Hepatic stellate cell (primary cell): ENCODE data around the gene GDPD5.

Experiments
- DNase-seq: peaks from one replicate; pipeline ENCODE4 v3.0.0; 2011; ENCODE audit warnings: low spot score

The GDPD5 gene

DNA sequence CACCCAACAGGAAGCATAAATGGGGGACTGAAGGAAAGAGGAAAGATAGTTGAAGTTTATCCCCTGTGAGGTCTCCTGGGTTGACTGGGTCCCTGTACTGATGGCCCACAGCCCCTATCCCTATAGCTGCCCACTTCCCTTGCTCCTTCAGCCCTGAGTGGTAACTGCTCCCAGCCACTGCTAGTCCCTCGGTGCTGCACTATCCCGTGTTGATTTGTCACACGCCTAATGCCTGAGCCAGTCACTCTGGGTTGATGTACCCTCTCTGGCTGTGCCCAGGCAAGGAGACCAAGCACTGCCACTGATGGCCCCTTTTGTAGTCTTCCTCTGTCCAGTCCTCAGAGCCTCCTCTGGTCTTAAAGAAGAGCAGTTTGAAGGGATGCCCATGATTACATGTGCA lies 9.6 kb downstream of the GDPD5 start:
- no peak for DNase-seq

DNA sequence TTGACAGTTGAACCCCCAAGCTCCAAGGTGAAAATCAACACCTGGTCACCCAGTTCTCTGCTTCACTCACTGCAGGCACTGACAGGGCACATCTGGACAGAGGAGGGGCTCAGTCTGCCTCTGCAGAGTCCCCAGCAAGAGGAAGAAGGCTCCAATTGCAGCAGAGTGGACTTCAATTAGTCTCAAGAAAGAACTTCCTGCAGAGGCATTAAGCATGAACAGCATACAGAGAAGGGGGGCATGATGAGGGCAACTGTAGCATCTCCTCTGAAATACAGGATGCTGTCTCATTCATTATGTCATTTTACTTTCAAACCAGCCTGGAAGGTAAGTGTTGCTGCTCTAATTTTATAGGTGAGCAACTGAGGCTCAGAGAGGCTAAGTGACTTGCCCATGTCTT lies 11.1 kb downstream of the GDPD5 start:
- no peak for DNase-seq

DNA sequence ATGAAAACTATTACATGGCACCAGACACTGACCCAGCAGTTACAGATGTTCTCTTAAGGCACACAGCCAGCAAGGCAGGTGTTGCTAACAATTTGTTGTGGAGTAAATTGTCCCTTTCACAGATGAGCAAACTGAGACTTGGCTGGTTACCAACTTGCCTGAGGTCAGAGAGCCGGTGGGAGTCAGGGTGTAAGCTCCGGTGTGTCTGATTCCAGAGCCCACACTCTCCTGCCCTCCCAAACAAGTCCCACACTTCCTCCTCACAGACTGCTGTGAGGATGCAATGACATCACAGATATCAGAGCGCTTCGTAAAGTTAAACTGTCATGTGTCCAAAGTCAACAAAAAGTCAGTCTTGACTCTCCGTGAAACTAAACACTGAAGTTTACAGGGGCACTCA lies 12.5 kb downstream of the GDPD5 start:
- DNase-seq, result peak; percentile 73

DNA sequence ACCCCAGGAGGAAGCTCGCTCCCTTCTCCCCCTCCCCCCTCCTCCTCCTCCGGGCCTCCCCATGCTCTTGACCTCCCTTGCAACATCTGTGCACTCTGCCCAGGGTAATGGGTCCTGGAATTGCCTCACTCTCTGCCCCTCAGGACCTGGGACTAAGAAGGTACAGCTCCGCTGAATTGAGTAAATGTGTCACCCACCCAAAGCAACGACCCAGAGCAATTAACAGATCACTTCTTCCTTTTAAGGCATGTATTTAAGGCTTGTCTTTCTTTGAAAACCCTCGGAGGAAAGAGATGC lies 15.1 kb downstream of the GDPD5 start:
- DNase-seq, result no peak

DNA sequence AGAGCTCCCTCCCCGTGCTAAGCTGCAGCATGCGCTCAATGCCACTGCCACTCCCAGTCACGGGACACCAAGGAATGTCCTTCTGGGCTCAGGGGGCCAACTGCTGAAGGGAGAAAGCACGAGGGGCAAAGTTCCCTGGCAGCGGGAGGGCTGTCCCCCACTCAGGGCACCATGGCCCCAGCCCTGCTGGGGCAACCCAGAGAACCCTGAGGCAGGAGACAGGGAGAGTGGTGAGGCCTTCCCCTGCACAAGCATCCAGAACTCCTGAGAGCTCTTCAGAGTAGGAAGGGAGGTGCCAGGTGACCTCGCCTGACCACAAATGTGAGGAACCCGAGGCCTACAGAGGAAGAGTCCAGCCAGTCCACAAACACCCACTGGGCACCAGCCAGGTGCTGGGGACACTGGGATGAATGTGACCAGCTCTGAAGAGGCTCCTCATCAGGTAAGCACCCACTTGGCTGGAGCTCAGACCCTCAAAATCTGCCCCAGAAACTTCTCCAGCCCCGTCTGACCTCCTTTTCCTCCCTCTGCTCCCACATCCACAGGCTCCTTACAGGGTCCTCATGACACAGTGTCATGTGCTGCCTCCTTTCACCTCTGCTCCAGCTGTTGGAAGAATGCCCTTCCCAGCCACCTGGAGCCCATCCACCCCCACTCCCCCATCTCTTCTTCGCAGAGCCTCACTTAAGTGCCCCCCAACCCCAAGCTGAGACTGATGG lies 15.6 kb downstream of the GDPD5 start:
- DNase-seq, result no peak

DNA sequence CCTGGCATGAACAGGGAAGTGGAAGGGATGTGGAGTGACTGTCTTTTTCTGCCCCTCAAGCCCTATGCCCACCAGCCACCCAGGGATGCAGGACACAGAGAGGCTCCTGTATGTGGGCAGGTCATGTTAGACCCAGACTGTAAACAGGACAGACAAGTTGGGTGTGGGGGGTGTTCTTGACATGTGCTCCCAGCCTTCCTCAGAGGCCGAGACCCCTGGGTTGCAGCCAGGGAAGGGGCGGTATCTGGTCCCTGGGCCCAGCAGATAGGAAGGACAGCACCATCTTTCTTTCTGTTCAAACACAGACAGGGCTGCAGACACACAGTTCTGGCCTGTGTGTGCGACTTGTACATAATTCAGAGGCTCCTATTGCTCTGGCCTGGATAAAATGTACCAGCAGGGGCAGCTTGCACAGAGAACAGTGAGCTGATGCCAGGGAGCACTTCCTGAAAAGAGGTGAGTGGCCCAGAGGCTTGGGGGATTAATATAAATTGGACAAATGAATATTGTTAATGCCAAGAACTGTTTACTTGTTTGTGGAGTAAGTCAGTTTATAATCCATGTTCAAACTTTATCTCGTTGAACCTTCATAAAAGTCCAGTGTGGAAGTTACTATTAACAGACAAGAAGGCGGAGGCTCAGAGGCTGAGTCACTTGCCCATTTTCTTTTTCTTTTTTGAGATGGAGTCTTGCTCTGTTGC lies 16.6 kb downstream of the GDPD5 start:
- DNase-seq, result no peak

DNA sequence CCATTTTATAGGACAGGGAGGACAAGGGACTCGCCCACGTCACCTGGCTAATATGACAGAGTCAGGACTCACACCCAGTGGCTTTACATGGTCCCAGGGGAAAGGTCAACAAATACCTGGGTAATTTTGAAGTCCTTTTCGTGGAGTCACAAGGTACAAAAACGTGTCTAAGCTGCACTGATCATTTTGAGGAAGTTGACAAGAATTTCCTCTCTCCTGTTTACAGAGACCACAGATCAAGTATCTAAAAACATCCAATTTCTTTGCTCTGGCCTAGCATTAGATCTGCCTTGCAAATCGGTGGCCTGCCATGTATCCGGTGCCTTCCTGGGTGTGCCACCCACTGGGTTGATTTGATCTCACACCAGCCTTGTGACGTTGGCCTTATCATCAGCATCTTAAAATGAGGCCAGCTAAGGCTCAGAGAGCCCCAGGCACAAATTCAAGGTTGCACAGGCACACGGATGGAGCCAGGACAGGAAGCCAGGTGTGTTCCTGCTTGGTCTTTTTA lies 17.6 kb downstream of the GDPD5 start:
- no peak for DNase-seq

DNA sequence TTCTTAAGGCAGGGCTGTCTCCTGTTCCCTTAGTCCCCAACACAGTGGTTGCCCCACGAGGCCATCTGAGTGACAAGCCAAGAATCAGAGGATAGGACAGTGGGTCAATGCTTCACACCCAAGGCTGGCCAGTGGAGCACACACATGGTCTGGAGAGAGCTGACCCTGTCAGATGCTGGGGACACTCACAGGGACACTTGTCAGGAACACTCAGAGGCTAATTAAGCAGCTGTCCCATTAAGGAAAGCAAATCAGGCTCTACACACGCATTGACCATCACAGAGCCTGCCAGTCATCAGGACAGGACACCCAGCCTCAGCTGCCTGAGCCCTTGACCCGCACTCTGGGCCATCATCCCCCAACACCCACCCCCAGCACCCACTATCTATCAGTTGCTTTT lies 18.2 kb downstream of the GDPD5 start:
- DNase-seq, result no peak

DNA sequence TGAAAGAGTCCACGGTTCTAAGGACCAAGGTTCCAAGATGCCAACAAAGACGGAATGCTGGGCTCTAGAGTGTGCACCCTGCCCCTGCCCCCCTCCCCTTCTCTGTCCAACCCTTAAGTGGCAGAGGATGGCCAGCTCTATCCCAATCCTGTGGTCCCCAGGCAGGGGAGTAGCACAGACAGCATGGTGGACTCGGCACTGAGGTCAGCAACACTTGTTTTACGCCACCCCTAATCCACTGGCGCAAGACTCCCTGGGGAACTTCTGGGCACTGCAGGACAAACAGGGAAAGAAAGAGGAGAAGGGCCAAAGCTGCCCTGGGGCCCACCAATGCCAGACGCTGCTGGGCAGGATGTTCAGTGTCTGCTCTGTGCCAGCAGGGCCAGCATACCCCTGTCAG lies 18.9 kb downstream of the GDPD5 start:
- DNase-seq, result no peak

DNA sequence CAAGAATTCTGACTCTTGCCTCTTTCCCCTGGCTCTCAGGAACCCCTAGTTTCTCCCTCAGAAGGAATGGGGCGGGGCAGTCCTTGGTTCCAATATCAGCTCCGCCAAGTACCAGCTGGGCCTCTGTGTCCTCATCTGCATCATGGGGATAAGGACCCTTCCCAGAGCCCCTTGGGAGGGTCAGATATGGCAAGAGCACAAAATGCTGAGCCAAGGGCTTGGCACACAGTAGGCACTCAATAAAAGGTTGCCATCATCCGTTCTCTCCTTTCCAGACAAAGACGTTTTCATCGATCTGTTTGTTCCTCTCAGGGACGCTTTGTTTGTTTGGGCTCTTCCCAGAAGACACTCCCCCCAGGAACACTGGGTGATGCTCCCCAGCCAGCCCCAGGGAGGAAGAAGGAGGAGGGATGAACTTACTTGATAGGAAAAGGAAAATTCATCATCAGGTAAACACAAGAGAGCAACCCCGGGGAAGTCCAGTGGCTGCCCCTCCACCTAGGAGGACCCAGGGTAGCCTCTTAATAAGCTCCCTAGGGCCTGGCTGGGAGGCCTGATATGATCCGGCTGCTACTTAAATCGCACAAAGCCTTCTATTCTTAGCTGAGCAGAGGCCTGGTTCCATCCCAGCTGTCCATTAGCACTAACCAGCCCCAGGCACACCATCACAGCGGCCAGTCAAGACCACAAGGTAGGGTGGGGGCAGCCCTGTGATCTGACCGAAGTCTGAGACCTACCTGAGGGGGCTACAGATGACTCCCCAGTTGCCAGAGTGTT lies 19.6 kb downstream of the GDPD5 start:
- no peak for DNase-seq

DNA sequence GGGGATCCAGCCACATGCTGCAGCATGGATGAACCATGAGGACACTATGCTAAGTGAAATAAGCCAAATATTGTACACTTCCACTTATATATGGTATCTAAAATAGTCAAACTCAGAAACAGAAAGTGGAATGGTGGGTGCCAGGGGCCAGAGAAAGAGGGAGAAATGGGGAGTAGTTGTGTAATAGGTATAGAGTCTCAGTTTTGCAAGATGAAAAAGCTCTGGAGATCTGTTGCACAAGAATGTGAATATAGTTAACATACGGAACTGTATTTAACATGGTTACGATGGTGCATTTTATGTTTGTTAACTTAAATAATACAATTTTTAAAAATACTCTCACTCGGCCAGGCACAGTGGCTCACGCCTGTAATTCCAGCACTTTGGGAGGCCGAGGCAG lies 21.2 kb downstream of the GDPD5 start:
- DNase-seq, result no peak

DNA sequence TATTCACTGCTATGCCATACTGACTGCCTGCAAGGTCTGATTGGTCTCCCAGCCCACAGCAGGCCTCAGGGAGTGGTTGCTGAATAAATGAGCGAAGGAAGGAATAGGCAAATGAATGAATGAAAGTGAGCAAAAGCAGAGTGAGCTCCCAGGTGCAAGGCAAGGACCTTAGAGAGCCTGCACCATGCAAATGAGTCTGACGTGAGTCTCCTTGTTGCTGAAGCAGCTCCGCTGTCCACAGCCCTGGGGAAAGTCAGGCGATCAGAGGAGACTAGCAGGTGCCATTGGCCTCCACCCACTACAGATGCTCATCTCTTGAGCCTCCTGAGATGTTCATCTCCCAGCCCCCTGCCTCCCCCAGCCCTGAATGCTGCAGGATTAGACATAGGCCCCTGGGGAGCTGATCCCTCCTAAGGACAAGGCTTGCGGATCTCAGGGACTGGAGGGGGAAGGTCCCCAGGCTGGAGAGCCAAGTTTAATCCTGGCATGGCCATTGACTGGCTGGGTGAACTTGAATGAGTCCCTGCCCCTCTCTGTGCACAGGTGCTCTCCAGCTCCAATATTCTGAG lies 22.1 kb downstream of the GDPD5 start:
- DNase-seq, result no peak

DNA sequence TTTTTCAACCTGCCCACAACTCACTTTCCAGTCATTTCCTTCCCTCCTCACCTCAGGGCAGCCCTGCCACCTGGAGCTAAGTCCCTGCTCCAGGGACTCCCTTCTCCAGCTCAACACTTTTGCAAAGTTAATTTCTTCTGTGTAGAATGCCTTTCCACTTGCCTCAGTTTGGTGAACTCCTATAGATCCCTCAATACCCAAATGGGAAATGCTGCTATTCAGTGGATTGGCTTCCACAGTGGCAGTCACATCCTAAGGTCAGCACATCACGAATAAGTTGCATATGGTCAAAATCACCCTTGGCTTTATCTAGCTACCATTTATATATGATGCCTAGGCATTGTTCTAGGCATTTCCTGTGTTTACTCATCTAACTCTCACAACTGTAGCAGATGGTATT lies 23.6 kb downstream of the GDPD5 start:
- no peak for DNase-seq

DNA sequence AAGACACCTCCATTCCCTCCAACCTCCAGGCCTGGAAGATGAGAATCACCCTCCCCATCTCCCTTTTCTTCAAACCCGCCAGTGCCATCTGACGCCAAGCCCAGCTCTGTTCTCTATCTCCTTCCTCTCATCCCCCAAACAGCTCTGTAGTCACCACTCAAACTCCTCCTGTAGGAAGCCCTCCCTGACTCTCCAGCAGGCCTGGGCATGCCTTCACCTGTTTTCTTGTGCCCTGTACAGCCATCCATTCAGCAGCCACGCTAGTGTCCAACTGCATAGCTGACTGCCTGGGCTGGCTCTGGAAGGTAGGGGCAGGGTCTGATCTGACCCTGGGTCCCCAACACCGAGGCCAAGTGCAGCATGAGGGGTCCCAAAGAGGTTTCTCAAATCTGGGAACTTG lies 25.0 kb downstream of the GDPD5 start:
- no peak for DNase-seq

DNA sequence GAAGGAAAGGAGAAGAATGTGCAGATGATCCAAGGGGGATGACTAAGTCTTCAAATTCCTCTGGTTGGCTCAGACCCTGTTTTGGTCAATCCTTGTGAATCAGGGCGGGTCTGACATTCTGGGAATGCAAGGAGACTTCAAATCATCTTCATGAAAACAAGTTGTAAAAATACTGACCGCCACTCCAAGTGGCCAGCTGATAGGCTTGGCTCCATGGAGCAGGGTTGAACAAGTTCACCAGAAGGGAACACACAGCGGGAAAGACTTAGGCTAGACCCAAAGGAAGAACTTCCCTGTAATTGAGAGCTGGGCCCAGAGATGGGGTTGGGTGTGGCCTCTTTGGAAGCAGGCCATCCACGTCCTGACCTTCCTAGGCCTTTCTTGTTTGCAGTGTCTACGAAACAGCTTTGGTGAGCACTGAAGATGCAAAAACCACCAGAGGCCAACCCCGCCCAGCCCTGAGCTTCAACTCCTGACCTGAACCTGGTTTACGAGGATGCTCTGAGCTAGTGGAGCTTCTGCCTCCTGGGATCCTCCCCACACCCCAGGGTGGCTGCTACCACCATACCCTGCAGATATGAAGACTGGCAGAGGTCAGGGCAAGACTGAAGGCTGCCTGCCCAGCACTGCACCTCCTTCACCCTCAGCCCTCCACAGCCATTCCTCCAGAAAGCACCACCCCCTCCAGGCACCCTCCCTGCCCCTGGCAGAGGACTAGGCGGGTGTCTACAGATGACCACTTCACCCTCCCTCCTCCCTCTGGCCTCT lies 26.1 kb downstream of the GDPD5 start:
- DNase-seq, result peak; percentile 99

DNA sequence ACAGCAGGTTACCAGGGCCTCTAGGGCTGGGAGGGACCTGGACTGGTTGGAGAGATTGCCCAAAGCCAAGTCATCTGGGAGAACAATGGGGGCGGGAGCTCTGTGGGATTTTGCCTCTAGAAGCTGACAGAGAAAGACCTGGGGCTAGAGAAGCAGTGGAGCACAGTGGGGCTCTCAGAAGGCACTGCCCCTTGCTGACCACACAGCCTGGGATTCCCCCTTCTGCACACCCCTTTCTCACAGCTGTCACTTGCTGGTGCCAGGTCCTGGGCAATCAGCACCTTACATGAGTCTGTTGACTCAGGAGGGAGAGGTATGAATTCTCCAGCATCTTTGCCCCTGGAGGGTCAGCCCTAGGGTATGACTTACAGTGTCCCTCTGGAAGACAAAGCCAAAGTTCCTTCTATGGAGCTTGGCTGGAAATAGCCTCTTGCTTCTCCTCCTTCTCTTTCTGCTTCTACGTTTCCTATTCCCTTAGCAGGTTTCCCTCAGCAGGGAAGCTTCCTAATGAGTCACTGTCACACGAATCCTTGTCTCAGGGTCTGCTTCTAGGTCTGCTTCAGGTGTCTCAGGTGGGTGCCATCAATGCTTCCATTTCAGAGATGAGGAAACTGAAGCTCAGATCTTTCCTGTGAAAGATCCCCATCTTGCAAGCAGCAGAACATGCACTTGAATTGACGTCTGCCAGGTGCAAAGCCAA lies 27.0 kb downstream of the GDPD5 start:
- no peak for DNase-seq

DNA sequence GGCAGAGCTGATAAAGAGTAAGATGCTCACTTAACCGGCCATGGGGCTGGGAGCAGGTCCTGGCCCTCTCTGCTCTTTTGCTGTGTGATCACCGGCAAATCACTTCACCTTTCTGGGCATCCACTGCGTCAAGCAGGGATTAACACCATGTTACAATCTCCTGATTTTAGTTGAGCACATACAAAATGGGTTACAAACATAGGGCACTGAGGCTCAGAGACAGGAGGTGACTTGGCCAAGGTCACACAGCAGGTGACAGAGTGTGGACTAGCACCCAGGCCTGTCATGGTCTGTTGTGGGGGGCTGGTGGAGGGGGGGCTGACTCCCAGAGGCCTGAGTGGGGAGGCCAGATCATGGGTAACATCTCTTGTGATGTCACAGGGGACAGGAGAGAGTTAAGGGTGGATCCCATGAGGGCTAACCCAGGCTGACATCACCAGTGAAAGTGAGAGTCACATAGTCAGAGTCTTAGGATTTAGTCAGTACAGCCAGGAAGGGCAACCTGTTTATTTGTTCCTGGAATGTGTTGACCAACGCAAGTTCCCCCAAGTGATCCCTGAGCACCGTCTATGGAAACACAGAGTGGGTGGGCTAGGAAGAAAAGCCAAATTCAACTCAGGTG lies 27.8 kb downstream of the GDPD5 start:
- DNase-seq, result no peak

DNA sequence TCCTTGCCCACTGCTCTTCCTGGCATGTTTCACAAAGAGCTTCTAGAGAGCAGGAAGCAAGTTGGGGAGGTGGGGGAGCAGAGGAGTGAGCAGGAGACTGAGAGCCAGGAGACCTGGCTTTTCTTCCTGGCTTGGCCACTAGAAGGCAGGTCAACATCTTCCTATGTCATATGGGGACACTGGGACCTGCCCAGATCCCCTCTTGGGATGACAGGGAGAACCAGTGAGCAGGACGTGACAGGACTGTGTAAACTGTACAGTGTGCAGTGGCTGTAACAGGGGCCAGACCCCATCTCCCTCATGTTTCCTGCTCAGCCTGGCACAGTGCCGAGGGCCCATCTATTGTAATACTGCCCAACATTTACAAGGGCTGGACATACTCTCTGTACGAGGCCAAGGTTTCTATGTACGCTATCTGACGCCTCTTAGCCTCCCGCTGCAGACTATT lies 29.4 kb downstream of the GDPD5 start:
- no peak for DNase-seq

DNA sequence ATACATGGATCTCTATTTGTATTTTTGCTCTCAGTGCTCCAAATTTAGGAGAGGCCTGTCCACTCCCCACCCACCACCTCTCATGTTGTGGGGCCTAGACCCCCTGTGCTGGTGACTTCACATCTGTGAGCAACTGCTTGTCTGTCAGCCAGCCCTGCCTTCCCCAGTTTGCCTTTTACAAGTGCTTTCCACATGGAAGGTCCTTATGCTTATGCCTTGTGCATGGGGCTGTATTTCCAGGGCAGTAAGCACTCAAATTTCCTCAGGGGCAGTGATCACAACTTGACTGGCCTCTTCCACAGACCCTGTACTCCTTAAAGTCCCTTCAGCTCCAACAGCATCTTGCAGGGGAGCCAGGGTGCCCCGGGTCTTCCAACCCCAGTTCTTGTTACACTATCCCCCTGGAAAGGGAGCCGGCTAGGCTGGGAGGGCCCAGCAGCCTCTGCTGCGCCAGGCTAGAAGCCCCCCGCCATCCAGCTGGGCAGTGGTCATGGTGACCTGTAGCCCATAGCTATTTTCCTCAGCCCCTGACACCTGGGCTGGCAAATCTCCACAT lies 29.9 kb downstream of the GDPD5 start:
- DNase-seq, result no peak

DNA sequence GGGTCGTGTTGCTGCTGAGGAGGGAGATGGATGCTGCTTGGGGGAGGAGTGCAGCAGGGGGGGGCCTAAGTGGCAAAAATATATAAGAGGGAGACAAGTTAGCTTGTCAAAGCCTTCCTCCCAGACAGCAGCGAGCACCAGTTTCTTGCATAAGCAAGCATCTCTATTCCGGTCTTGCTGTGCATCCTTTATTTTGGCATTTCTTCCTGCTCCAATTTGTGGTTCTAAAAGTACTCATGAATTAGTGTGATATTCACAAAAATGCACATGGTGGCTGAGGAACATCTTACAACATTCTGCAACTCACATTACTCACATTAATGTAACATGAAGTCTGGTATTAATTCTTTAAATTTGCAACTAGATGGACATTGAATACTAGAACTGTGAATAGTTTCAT lies 32.1 kb downstream of the GDPD5 start:
- DNase-seq, result no peak
